GM18508 (cell line): ENCODE results near the gene DENND2C.
"Not testable (repeated sequence)": the region's sequence is repeated elsewhere in the genome, so short reads cannot be mapped to it uniquely, and the experiment has no call there.

Experiments used
- ATAC-seq: cut with Tn5 transposase; IDR thresholded peaks from one replicate; pipeline ENCODE4 v1.9.1; 2021; ENCODE audit warnings: moderate number of reproducible peaks; ENCODE audit not compliant: insufficient read depth, unreplicated experiment

The DENND2C gene

DNA sequence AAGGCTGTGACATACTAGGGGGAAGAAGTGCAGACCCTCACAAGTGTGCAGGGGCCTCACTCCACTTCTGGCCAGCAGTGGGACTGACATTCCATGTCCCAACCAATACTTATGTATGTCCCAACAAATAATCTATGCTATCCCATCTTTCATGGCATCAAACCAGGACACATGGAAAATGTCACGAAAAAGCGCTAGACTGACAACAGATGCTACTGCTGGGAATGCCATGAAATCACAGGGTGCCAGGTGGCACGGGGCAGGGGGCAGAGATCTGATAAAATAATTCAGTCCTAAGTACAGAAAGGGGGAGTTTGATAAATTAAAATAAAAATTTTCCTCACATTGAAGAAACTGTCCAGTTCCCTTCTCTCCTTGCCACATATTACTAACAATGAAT lies 60.8 kb downstream of the DENND2C start:
- no peak for ATAC-seq

DNA sequence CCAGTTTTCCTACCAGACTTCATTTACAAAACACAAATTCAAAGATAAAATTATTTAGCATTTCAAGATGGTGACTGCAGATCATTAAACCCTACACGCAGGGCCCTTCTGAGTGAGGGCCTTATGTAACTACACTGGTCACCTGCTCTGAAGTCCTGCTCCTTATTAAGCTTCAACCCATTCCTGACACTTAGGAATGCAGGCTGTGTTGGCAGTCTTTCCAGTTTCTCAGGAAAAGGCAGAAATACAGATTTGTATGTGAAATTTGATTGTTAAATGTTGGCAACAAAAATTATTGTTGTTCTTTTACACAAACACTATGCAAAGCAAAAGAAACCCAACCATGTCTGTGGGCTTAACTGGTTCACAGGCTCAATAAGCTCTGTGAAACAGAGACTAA lies 62.6 kb downstream of the DENND2C start:
- ATAC-seq = no peak

DNA sequence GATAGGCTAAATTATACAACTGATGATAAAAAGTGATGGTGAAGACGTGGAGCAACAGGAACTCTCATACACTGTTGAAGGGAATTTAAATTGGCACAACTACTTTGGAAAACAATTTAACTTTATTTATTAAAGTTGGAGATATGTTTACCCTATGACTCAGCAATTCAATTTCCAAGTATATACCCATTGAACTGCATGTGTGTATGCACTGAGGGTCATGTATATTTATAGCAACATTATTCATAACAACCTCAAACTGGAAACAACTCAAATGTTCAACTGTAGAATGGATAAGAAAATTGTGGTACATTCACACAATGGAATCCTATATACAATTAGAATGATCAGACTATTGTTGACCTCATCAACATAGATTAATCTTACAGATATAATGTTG lies 71.9 kb downstream of the DENND2C start:
- no peak for ATAC-seq

- no peak for ATAC-seq
Observed at GRCh38 chr1:114595602-114596001, 74.2 kb downstream of the DENND2C start.

- ATAC-seq = no peak
Observed at GRCh38 chr1:114594046-114594445, 75.8 kb downstream of the DENND2C start.

GRCh38 chr1:114589122-114589521 lies 80.7 kb downstream of the DENND2C start:
- ATAC-seq = no peak

DNA sequence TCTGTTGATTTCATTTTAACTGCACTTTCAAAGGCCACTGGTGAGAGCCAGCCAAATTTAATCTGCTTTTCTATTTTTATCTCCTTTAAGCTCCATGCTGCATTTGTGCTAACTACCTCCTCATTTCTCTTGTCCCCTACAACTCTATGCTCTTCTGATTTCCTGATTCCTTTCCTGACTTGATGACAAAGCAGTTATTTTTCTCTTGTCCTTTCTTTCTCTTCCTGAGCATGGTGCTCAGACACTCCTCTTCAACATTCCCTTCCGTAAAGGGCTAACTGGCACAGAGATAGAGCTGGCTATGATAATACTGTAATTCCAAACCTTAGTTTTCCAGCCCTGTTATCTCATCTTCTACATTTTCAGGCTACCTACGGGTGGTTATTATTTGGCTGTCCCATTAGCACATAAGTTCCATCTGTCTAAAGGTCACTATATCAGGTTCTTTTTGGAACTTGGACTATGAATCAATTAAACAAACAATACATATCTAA lies 81.6 kb downstream of the DENND2C start:
- ATAC-seq = no peak

GRCh38 chr1:114587203-114587991 lies 82.5 kb downstream of the DENND2C start:
- ATAC-seq = no peak

DNA sequence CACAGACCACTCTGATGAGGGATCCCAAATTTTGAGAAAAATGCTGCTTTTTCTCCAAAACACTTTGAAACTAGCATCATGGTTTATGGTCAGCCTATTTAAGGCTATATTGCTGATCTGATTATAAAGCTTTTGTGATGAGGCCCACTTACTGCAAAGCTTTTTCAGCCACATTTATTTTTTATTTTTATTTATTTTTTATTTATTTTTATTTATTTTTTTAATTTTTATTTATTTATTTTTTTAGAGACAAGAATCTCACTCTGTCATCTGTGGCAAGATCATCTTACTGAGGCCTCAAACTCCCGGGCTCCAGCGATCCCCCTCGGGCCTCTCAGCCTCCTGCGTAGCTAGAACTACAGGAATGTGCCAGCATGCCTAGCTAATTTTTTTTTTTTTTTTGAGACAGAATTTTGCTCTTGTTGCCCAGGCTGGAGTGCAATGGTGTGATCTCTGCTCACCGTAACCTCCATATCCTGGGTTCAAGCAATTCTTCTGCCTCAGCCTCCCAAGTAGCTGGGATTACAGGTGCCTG lies 83.3 kb downstream of the DENND2C start:
- no peak for ATAC-seq

GRCh38 chr1:114585231-114585630 lies 84.6 kb downstream of the DENND2C start:
- no peak for ATAC-seq

GRCh38 chr1:114581335-114582287 lies 88.2 kb downstream of the DENND2C start, which contains the start of gene BCAS2:
Gene BCAS2 (minus strand): TSS chr1:114581615. CDS start chr1:114581591, 24 bp downstream.
- peak; percentile 99 for ATAC-seq

DNA sequence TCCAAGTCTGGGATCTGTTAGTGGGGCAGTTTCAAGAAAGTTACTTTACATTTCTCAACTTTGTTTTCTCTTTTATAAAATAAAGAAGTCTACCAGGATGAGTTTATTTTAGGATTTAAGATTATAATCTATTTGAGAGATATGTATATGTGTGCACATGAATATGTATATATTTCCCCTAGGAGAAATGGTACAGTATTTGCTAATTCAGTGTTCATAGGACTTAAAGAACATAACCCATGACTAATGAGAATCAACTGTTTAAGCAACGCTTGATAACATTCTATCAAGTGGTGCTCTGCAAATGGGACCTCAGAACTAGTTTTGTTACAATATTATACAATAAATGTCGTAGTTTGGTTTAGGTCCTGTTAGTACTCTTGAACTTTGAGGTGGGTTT lies 95.5 kb downstream of the DENND2C start:
- no peak for ATAC-seq

GRCh38 chr1:114564141-114564540 lies 105.7 kb downstream of the DENND2C start:
- no peak for ATAC-seq

- not testable (repeated sequence) for ATAC-seq
Observed at GRCh38 chr1:114562978-114563510, 106.8 kb downstream of the DENND2C start.

DNA sequence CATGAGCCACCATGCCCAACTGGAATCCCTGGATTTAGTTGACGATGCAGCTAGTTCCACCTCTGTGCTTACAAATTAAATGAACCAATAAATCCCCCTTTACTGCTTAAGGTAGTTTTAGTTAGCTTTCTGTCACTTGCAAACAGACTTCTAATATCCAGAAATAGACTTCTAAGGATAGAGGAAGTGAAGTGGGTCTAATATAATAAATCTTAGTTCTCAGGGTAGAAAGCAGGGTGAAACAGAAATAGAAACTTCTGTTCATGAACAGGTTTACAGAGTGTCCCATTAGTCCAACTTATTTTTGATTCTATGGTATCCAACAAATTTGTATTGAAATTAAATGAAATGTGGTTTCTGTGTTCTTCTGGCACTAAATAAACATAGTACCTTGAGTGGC lies 108.5 kb downstream of the DENND2C start:
- no peak for ATAC-seq

DNA sequence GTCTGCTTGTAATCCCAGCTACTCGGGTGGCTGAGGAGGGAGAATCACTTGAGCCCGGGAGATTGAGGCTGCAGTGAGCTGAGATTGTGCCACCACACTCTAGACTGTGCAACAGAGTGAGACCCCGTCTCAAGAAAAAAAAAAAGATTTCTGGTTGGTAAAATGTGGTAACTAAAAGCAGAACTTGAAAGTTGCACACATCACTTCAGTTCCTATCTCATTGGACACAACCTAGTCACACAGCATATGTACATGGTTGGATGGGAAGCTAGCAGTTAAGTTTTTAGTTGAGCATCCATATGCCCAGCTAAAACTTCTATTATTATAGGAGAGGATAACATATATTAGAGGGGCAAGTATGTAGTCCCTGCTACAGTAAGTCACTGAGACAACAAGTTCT lies 110.5 kb downstream of the DENND2C start:
- ATAC-seq = no peak

DNA sequence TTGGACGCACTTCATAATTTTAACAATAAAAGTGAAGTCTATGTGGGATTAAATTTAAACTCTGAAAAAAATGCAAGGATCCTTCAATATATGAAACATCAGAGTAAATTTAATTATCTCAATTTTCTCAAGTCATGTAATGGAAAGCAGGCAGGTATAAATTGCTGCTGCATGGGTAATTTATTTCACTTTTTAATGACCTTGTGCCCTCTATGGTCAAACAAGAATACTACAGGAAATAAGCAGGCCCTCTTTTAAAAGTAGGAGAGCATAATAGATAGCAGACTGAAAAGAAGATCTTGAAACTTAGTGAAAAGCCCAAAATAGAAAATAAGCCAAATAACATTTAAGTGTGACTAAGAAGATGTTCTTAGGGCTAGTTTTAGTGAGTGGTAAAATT lies 111.3 kb downstream of the DENND2C start:
- ATAC-seq = no peak

DNA sequence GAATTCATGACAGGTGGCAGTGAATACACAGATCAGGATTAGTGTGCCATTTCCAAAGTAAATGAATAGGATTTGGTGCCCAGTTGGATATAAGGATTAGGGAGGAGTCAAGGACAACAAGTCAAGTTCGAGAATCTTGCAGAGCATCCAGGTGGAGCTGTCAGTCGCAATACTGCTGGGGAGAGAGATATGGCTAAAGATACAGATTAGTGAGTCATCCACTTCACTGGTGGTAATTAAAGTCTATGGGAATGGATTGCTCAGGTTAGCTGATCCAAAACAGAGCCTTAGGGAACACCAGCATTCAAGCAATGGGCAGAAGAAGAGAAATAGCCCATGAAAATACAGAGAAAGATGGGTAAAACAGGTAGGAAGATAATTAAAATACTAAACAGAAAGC lies 115.3 kb downstream of the DENND2C start:
- no peak for ATAC-seq

DNA sequence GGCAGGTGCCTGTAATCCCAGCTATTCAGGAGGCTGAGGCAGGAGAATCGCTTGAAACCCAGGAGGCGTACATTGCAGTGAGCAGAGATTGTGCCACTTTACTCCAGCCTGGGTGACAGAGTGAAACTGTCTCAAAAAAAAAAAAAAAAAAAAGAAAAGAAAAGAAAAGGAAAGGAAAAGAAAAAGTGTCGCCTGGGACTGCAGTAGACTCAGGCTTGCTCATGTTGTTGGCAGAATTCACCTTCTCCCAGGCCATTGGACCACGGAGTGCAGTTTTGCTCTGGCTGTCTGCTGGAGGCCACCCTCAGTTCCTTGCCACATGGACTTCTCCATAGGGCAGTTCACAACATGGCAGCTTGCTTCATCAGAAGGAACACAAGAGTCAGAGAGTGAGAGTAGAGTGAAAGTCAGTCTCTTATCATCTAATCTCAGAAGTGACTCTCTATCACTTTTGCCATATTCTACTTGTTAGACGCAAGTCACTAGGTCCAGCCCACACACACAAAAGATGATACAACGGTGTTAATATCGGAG lies 117.7 kb downstream of the DENND2C start:
- ATAC-seq = no peak

DNA sequence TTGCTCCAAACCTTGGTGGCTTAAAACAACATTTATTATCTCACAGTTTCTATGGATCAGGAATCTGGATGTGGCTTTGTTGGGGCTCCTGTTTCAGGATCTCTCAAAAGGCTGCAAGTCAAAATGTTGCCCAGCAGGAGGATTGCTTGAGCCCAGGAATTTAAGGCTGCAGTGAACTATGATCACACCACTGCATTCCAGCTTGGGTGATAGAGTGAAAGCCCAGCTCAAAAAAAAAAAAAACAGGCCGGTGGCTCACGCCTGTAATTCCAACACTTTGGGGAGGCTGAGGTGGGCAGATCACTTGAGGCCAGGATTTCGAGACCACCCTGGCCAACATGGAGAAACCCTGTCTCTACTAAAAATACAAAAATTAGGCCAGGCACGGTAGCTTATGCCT lies 118.4 kb downstream of the DENND2C start:
- ATAC-seq = no peak
